ENCODE measurements around the gene MSI2. TPM values are rescaled to one million over a fixed set of nuclear protein-coding genes. Genes with fewer than 3 reads are reported as not detected.

MSI2 gene
- total RNA-seq, 1 donor from 2014 or later, result 23.1 TPM

DNA sequence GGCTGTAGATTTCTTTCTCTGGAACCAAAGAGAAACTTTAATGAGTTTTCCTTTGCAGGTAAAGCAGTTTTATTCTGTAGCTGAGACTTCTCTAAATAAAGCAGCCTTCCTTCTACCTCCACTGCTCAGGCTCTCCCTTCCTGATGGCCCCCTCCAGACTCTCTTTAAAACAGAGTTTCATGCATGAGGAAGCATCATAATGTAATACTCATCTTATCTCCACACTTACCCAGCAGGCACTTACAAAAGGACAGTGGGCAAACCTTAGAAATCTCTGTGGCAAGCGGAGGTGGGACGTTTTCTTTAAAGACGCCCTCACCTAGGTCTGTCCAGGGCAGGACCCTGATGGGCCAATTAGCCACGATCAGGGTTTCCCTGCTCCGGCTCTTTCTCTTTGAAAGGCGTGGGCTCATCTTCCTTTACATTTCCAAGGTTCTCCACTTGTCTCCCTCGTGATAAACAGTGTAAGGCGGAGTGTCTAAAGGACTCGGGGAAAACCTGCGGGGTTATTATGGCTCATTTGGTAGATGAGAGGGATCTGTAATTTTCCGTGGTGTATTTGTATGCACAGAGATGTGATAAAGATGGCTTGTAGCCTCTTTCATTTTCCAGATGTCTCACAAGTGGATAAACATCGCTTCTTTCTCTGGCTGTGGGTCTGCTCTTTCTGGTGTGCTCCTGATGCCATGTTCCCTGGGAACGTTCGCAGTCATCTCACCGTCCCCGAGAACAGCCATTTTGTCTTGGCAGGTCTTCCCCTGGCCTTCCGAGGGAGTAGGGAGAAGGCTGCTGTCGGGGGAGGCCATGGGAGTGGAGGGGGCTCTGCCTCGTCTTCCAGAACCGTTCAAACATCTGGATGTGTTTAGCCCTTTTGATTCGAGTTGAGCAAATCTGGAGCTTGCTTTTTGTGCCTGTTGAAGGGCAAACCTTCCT, 249.8 kb downstream of the MSI2 start:
- Mint-ChIP-seq H3K36me3 (ENCODE audit: low read depth) (no peaks in the 10 kb centered on the region), H3K4me3 (ENCODE audit: unreplicated experiment) (no peak overlapping the region), H3K27ac (ENCODE audit: unreplicated experiment) (no peak overlapping the region), H3K4me1 (ENCODE audit: low read depth) (no peaks in the 10 kb centered on the region), H3K27me3 (ENCODE audit: low read depth) (no peaks in the 10 kb centered on the region), H3K9me3 (ENCODE audit: low read depth) (no peaks in the 10 kb centered on the region)
- DNase-seq (ENCODE audit: low spot score), result no peak
- TF ChIP-seq, protein P1, sequence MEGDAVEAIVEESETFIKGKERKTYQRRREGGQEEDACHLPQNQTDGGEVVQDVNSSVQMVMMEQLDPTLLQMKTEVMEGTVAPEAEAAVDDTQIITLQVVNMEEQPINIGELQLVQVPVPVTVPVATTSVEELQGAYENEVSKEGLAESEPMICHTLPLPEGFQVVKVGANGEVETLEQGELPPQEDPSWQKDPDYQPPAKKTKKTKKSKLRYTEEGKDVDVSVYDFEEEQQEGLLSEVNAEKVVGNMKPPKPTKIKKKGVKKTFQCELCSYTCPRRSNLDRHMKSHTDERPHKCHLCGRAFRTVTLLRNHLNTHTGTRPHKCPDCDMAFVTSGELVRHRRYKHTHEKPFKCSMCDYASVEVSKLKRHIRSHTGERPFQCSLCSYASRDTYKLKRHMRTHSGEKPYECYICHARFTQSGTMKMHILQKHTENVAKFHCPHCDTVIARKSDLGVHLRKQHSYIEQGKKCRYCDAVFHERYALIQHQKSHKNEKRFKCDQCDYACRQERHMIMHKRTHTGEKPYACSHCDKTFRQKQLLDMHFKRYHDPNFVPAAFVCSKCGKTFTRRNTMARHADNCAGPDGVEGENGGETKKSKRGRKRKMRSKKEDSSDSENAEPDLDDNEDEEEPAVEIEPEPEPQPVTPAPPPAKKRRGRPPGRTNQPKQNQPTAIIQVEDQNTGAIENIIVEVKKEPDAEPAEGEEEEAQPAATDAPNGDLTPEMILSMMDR (IDR thresholded peaks at IDR 0.05), result no peak

DNA sequence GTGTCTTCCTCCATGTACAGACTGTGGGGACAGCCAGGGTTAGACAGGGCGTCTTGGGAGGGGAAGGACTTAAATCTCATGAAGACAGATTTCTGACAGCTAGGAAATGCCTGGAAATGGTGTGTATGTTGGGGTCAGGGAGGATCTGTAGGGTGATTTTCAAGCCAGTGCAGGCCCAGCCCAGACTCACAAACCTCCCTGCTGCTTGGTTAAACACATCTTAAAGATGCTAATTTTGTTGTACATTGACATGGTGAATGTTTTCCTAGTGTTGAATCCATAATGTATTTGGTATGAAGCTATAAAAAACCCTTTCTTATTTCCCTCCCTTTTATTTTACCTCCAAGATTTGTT, 250.4 kb downstream of the MSI2 start:
- Mint-ChIP-seq H3K36me3 (ENCODE audit: low read depth) (no peaks in the 10 kb centered on the region), H3K27ac (ENCODE audit: unreplicated experiment) (no peak overlapping the region), H3K9me3 (ENCODE audit: low read depth) (no peaks in the 10 kb centered on the region), H3K4me1 (ENCODE audit: low read depth) (no peaks in the 10 kb centered on the region), H3K27me3 (ENCODE audit: low read depth) (no peaks in the 10 kb centered on the region), H3K4me3 (ENCODE audit: unreplicated experiment) (no peak overlapping the region)
- DNase-seq (ENCODE audit: low spot score), result no peak
- TF ChIP-seq, protein P1 (IDR thresholded peaks at IDR 0.05), result no peak

DNA sequence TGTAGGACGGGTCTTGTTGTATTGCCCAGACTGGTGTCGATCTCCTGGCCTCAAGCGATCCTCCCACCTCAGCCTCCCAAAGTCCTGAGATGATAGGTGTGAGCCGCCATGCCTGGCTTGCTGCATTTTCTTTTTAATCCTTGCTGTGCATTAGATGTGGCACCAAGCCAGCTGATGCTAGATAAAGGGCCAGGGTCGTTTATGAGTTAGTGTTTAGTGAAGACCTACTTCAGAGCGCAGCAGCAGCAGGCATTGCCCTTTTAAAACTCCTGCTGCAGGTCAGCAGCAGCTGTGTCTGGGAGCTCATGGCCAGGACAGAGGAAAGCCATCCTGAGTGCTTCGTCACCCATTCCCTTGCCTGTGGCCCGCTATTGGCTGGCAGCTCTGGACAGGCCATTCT, 251.5 kb downstream of the MSI2 start:
- TF ChIP-seq, protein P1 (IDR thresholded peaks at IDR 0.05), result no peak
- Mint-ChIP-seq H3K36me3 (ENCODE audit: low read depth) (no peaks in the 10 kb centered on the region), H3K9me3 (ENCODE audit: low read depth) (no peaks in the 10 kb centered on the region), H3K4me1 (ENCODE audit: low read depth) (no peaks in the 10 kb centered on the region), H3K27ac (ENCODE audit: unreplicated experiment) (no peak overlapping the region), H3K4me3 (ENCODE audit: unreplicated experiment) (no peak overlapping the region), H3K27me3 (ENCODE audit: low read depth) (no peaks in the 10 kb centered on the region)
- no peak for DNase-seq (ENCODE audit: low spot score)

DNA sequence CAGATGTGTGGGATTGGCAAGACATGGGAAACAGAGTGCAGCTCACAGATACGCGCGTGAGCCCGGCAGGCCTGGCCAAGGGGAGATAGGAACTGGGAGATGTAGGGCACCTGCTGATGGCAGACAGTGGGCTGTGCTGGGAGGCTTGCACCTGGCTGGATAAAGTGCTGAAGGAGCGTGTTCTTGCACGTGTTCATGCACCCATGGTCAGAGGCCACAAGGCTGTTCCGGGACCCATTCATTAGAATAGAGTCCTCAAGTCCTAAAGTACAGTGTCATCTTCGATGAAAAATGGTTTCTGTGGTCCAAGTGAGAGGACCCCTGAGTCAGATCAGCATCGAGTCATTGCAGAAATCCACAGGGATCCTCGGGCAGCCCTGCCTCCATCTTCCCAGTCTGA, 252.3 kb downstream of the MSI2 start:
- no peak overlapping the region for H3K27ac Mint-ChIP-seq (ENCODE audit: unreplicated experiment)
- TF ChIP-seq, protein P1 (IDR thresholded peaks at IDR 0.05), result no peak
- no peaks in the 10 kb centered on the region for H3K36me3 Mint-ChIP-seq (ENCODE audit: low read depth)

DNA sequence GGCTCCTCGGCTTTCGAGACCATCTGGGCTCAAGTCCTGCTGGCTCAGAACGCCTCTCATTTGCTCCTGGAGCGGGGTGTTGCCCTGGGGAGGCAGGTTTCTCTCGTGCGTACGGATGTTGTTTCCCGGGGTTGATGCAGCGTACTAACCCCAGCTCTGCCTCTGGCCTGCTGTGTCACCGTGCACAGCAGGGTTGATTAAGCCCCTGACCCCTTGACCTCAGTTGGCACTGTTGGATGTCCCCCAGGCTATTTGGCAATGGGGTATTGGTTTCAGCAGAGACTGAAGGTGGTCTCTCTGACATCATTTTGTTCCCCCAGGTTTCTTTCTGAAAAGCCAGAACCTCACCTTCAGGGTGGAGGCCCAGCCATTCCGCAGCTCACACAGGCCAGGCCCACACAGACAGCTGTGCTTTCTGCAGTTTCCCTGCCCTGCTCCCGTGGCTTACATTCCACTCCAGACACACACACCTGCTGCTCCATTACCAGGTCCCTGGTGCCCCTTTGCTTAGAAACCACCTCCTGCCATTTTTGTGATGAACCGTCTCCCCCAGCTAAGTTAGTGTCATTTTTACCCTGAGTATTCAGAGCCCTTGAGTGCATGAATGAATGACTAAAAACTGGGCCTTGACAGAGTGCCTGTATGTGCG, 255.3 kb downstream of the MSI2 start:
- TF ChIP-seq, protein P1 (IDR thresholded peaks at IDR 0.05), result no peak
- peaks cover 4% of the 10 kb centered on the region for H3K9me3 Mint-ChIP-seq (ENCODE audit: low read depth)
- H3K4me1 Mint-ChIP-seq (ENCODE audit: low read depth), result peaks cover 15% of the 10 kb centered on the region
- no peaks in the 10 kb centered on the region for H3K27me3 Mint-ChIP-seq (ENCODE audit: low read depth)
- no peak overlapping the region for H3K4me3 Mint-ChIP-seq (ENCODE audit: unreplicated experiment)
- H3K27ac Mint-ChIP-seq (ENCODE audit: unreplicated experiment), result no peak overlapping the region
- H3K36me3 Mint-ChIP-seq (ENCODE audit: low read depth), result no peaks in the 10 kb centered on the region
- no peak for DNase-seq (ENCODE audit: low spot score)

More for the DNA sequence above, 252.3 kb downstream of the MSI2 start:
- Mint-ChIP-seq H3K4me3 (ENCODE audit: unreplicated experiment) (no peak overlapping the region), H3K9me3 (ENCODE audit: low read depth) (no peaks in the 10 kb centered on the region), H3K27me3 (ENCODE audit: low read depth) (no peaks in the 10 kb centered on the region), H3K4me1 (ENCODE audit: low read depth) (peaks cover 5% of the 10 kb centered on the region)
- DNase-seq (ENCODE audit: low spot score), result no peak

Data from chondrocyte (in vitro differentiated cells).